Measurements from ENCODE around the gene ALX4. TPM values are rescaled to one million over a fixed set of nuclear protein-coding genes. Genes with fewer than 3 reads are reported as not detected.

ALX4 gene
- polyA plus RNA-seq, 2 of the 4 experiments (the other 2 are of a cell fraction), result 1.00 to 5.6 TPM

DNA sequence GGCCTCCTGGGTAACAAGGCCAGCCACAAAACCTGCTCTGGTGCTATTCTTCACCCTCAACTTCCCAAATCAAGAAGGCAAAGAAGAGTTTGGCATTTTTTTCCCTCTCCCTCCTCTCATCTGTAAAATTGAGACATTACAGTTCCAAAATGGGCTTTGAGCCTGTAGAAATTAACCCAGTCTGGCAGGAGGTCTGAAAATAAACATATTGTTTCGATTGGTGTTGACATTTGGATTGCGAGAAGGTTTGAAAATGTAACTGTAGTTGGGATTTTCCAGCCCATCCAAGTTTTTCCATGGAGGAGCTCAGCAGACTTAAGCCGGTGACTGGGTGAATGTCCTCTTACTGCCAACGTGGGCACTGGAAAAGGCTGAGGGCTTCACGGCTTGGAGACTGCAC lies 35.0 kb upstream of the ALX4 start:
- ChIA-PET POLR2A (no interaction called here), CTCF (no interaction called here)
- Histone ChIP-seq H3K9me3 (no peaks in the 10 kb centered on the region), H3K4me1 (no peaks in the 10 kb centered on the region), H3K27ac (no peak overlapping the region), H3K4me3 (no peak overlapping the region), H3K4me2 (no peak overlapping the region)
- TF ChIP-seq, protein P1, sequence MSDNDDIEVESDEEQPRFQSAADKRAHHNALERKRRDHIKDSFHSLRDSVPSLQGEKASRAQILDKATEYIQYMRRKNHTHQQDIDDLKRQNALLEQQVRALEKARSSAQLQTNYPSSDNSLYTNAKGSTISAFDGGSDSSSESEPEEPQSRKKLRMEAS (IDR thresholded peaks at IDR 0.05), result no peak
- no peak for TF ChIP-seq HMGXB4 (CRISPR knock-in tag; IDR thresholded peaks at IDR 0.05; ENCODE audit: borderline replicate concordance)
- TF ChIP-seq ESRRA (IDR thresholded peaks at IDR 0.05; ENCODE audit: borderline replicate concordance, low read length), result no peak
- no peak for TF ChIP-seq RARB (CRISPR knock-in tag; IDR thresholded peaks at IDR 0.05)
- DNase-seq (ENCODE audit: low read depth in 1 of 2, low spot score in 1 of 2) (no peak), FAIRE-seq (no peak), ATAC-seq (no peak)
- WGBS (ENCODE audit: missing lambda C conversion rate), result 51% methylated on average over 5 of the region's 5 CpGs

DNA sequence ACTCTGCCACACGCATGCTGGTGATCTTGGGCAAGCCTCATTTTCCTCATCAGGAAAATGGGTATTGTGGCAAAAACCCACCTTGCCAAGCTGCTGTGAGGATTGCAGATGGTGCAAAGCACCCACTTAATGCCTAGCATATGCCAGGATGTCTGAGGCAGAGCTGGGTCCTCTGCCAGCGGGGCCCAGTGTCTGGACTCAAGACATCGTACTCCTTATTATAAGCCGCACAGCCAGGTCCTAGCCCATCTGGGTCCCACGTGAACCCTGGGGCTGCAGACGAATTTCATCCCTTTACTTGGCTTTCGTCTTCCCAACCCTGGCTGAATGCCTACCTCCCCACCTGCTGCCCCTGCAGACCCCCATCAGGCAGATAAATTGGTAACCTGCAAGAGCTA lies 34.5 kb upstream of the ALX4 start:
- CTCF ChIA-PET, result no interaction called here
- POLR2A ChIA-PET, result no interaction called here

DNA sequence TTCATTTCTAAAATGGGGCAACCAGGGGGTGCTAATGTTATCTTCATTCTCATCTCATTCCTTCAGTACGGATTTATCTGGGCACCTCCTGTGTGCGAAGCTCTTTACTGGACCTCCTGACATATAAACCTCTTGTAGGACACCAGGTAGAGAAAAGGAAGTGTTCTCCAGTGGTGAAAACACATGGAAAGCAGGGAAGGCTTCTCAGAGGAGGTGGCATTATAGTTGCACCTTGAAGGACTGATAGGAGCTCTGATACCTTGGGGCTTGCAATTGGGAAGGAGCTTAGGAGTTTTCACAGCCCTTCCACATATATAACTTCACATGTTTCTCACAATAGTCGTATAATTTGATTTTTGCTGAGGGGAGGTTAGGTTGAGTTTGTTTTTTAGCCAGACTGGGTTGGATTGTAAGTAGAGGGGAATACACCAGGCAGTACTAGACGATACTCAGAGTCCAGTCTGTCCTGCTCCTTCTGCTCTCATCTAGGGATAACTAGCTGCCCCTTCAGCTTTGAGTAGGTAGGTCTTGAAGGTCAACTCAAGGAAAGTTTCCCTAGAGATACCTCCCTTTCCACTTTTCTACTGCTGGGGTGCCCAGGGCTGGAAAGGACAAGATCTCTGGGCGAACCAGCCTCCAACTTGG lies 34.0 kb upstream of the ALX4 start:
- no peaks in the 10 kb centered on the region for H3K9me3 ChIP-seq
- TF ChIP-seq CTCF (IDR thresholded peaks at IDR 0.05), result no peak
- no peak for TF ChIP-seq JUN (IDR thresholded peaks at IDR 0.05)
- peak; percentile 62 for TF ChIP-seq ZFP36 (IDR thresholded peaks at IDR 0.05; ENCODE audit: borderline replicate concordance, partially characterized antibody)
- no peaks in the 10 kb centered on the region for H3K4me1 ChIP-seq
- FAIRE-seq, result no peak
- WGBS (ENCODE audit: missing lambda C conversion rate), result 43% methylated on average over 5 of the region's 5 CpGs
- ChIA-PET POLR2A (no interaction called here), CTCF (interaction anchor here (0.8 to 1.4 kb wide), 2 partner anchors 46 to 195 kb away, joined by 3 read pairs; no protein-coding TSS in a partner anchor)
- ATAC-seq, result no peak
- no peak overlapping the region for H3K4me3 ChIP-seq
- H3K27ac ChIP-seq, result no peak overlapping the region
- no peak overlapping the region for H3K4me2 ChIP-seq
- no peak for DNase-seq (ENCODE audit: low read depth in 1 of 2, low spot score in 1 of 2)

More for the DNA sequence above, 34.5 kb upstream of the ALX4 start:
- H3K4me1 ChIP-seq, result no peaks in the 10 kb centered on the region
- TF ChIP-seq SMC3 (IDR thresholded peaks at IDR 0.05) (no peak), EHF (CRISPR knock-in tag; IDR thresholded peaks at IDR 0.05) (no peak), RCOR1 (IDR thresholded peaks at IDR 0.05; ENCODE audit: low read depth, low read length) (no peak), EHMT2 (IDR thresholded peaks at IDR 0.05; ENCODE audit: low read depth) (no peak), SREBF2 (IDR thresholded peaks at IDR 0.05) (no peak)
- WGBS (ENCODE audit: missing lambda C conversion rate), result 63% methylated on average over 7 of the region's 7 CpGs
- no peak overlapping the region for H3K4me3 ChIP-seq
- FAIRE-seq (no peak), DNase-seq (ENCODE audit: low read depth in 1 of 2, low spot score in 1 of 2) (no peak), ATAC-seq (no peak)
- H3K9me3 ChIP-seq, result no peaks in the 10 kb centered on the region
- no peak overlapping the region for H3K27ac ChIP-seq
- H3K4me2 ChIP-seq, result no peak overlapping the region

DNA sequence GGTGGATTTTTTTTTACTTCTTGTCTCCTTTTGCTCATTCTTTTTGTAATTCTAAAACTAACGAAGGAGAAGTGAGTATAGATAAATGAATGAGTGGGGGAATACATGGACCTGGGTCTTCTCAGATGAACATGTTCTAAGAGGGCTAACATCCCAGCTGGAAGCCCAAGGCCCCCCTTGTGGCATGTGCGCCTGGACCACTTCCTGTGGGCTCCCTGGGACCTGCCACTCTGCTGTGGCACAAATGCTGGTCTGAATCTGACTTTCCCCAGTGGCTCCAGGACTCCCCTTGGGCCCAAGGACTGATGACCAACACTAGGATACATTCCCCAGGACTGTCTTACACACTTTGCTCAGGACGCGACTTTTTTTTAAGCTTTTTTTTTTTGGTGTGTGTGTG lies 32.7 kb upstream of the ALX4 start:
- Histone ChIP-seq H3K4me3 (no peak overlapping the region), H3K9me3 (no peaks in the 10 kb centered on the region), H3K4me1 (no peaks in the 10 kb centered on the region), H3K27ac (no peak overlapping the region), H3K4me2 (no peak overlapping the region)
- FAIRE-seq, result no peak
- no peak for ATAC-seq
- DNase-seq (ENCODE audit: low read depth in 1 of 2, low spot score in 1 of 2), result no peak
- ChIA-PET POLR2A (no interaction called here), CTCF (interaction anchor here (1.4 to 3.0 kb wide), 2 partner anchors 9 to 47 kb away, joined by 3 to 7 read pairs; no protein-coding TSS in a partner anchor)
- 80% methylated on average over 4 of the region's 4 CpGs for WGBS (ENCODE audit: missing lambda C conversion rate)
- TF ChIP-seq USF2 (IDR thresholded peaks at IDR 0.05), result no peak
- TF ChIP-seq CTCF (IDR thresholded peaks at IDR 0.05), result no peak
- no peak for TF ChIP-seq GATA3 (IDR thresholded peaks at IDR 0.05; ENCODE audit: borderline replicate concordance)
- no peak for TF ChIP-seq ATOH8 (CRISPR knock-in tag; IDR thresholded peaks at IDR 0.05; ENCODE audit: low read depth)
- TF ChIP-seq PBX3 (IDR thresholded peaks at IDR 0.05), result no peak
- no peak for TF ChIP-seq TFCP2L1 (CRISPR knock-in tag; IDR thresholded peaks at IDR 0.05)
- TF ChIP-seq SREBF2 (IDR thresholded peaks at IDR 0.05), result no peak
- no peak for TF ChIP-seq EP300 (IDR thresholded peaks at IDR 0.05)

Measured in A549 (cell line).